PC-9 (cell line): ENCODE measurements around the gene GADD45G. TPM values are rescaled to one million over a fixed set of nuclear protein-coding genes. Genes with fewer than 3 reads are reported as not detected.

Source experiments
- total RNA-seq: library from RNA; stranded (reverse); gene quantifications from 2 replicates; pipeline ENCODE4 v1.2.3, GENCODE V29; 2021

Gene GADD45G
- total RNA-seq, 1 experiment from 2014 or later = 2.4 TPM

Other genes with a start within 250 kb of the GADD45G start
- 48.4 and 58.3 TPM in 2 replicates for gene SEMA4D, start 106.9 kb upstream of the GADD45G start, total RNA-seq